ENCODE data around the gene SRR. TPM values are rescaled to one million over a fixed set of nuclear protein-coding genes. Genes with fewer than 3 reads are reported as not detected.

SRR gene
- total RNA-seq, 1 donor from 2014 or later: 14.9 TPM

GRCh38 chr17:2336852-2337543 lies 33.2 kb downstream of the SRR start, which contains the start of gene SGSM2:
SGSM2 (plus strand) TSS chr17:2337501; CDS start chr17:2337689, 188 bp downstream.
- intact Hi-C loops (cut with micrococcal nuclease): loop anchor here (1.0 to 10.0 kb wide), 12 partner anchors 16 to 972 kb away; partner anchors contain the start of genes METTL16, MNT, PAFAH1B1 and PRPF8
- Mint-ChIP-seq H3K4me1 (ENCODE audit: low read depth) (peaks cover 5% of the 10 kb centered on the region), H3K4me3 (peak within 1 kb of the TSS; percentile 87), H3K27ac (peak within 1 kb of the TSS; percentile 94), H3K27me3 (ENCODE audit: insufficient read depth) (no peaks in the 10 kb centered on the region), H3K36me3 (ENCODE audit: low read depth) (peaks cover 7% of the 10 kb centered on the region), H3K9me3 (no peaks in the 10 kb centered on the region)
- DNase-seq (ENCODE audit: low spot score): peak; percentile 57

- Mint-ChIP-seq H3K9me3 (no peaks in the 10 kb centered on the region), H3K27ac (peak overlapping the region; percentile 68), H3K4me1 (ENCODE audit: low read depth) (peaks cover 5% of the 10 kb centered on the region), H3K36me3 (ENCODE audit: low read depth) (peaks cover 7% of the 10 kb centered on the region), H3K4me3 (peak overlapping the region; percentile 87), H3K27me3 (ENCODE audit: insufficient read depth) (no peaks in the 10 kb centered on the region)
- DNase-seq (ENCODE audit: low spot score): peak; percentile 51
- intact Hi-C loops (cut with micrococcal nuclease): loop anchor here (2.0 to 10.0 kb wide), 6 partner anchors 55 to 973 kb away; partner anchors contain the start of genes METTL16 and PAFAH1B1
Measured at GRCh38 chr17:2337544-2338314, 34.0 kb downstream of the SRR start.

DNA sequence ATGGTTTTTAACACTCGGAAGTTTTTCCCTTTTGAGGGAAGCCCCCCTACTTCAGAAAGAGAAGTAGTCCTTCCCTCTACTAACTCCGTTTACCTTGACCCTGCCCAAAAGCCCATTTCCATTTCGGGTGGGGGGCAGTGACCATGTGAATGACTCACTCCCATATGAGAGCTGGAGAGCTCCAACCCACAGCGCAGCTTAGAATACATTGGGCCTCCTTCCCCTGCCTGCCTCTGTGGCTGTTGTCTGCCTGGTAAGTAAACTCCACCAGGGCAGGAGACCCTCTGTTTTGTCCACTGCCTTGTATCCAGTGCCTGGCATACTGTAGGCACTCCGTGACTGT lies 34.5 kb downstream of the SRR start:
- no peaks in the 10 kb centered on the region for H3K9me3 Mint-ChIP-seq
- intact Hi-C loops (cut with micrococcal nuclease): loop anchor here (5.0 to 10.0 kb wide), 3 partner anchors 79 to 973 kb away; partner anchors contain the start of gene PAFAH1B1
- H3K27ac Mint-ChIP-seq: peak overlapping the region; percentile 68
- H3K4me3 Mint-ChIP-seq: peak overlapping the region; percentile 87
- no peak for DNase-seq (ENCODE audit: low spot score)
- H3K36me3 Mint-ChIP-seq (ENCODE audit: low read depth): peaks cover 7% of the 10 kb centered on the region
- H3K4me1 Mint-ChIP-seq (ENCODE audit: low read depth): peaks cover 5% of the 10 kb centered on the region
- no peaks in the 10 kb centered on the region for H3K27me3 Mint-ChIP-seq (ENCODE audit: insufficient read depth)

DNA sequence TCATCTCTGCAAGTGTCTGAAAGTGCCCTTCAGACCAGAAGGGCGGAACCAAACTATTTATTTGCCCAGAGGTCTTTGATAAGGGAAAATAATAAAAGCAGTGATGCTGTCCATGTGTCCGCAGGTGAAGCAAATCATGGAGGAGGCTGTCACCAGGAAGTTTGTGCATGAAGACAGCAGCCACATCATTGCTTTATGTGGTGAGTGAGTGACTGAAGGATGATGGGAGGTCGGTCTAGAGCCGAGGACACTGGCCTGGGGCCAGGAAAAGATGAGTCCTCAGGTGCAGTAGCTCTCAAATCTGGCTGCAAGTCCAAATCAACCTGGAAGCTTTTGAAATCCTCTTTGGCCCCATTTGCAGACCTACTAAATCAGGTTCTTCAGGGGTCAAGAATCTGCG lies 39.7 kb downstream of the SRR start:
- Mint-ChIP-seq H3K4me1 (ENCODE audit: low read depth) (peaks cover 2% of the 10 kb centered on the region), H3K27ac (no peak overlapping the region), H3K9me3 (no peaks in the 10 kb centered on the region), H3K36me3 (ENCODE audit: low read depth) (peaks cover 9% of the 10 kb centered on the region), H3K27me3 (ENCODE audit: insufficient read depth) (no peaks in the 10 kb centered on the region), H3K4me3 (no peak overlapping the region)
- intact Hi-C loops (cut with micrococcal nuclease): no loop called here
- DNase-seq (ENCODE audit: low spot score): no peak

DNA sequence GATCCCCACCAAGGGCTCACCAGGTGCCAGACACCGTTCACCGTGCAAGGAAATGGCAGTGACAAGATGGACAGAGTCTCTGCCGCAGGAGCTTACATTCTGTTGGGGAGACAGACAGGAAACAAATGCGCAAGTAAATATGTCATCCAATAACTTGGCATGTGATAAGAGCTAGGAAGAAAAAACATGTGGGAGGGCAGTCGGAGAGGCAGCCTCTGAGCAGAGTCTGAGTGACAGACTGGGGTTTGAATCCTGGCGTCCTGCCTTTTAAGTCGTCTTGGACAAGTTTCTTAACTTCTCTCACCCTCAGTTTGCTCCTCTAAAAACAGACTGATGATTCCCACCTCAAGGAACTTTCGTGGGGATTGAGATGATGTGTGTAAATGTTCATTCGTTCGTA lies 40.8 kb downstream of the SRR start:
- no peak for DNase-seq (ENCODE audit: low spot score)
- no peak overlapping the region for H3K27ac Mint-ChIP-seq

GRCh38 chr17:2346475-2346874 lies 42.7 kb downstream of the SRR start:
- intact Hi-C loops (cut with micrococcal nuclease): no loop called here
- Mint-ChIP-seq H3K4me3 (no peak overlapping the region), H3K27me3 (ENCODE audit: insufficient read depth) (peaks cover 2% of the 10 kb centered on the region), H3K36me3 (ENCODE audit: low read depth) (peaks cover 7% of the 10 kb centered on the region), H3K9me3 (no peaks in the 10 kb centered on the region), H3K27ac (no peak overlapping the region), H3K4me1 (ENCODE audit: low read depth) (no peaks in the 10 kb centered on the region)
- DNase-seq (ENCODE audit: low spot score): no peak

More for the DNA sequence above, 40.8 kb downstream of the SRR start:
- Mint-ChIP-seq H3K4me3 (no peak overlapping the region), H3K4me1 (ENCODE audit: low read depth) (no peaks in the 10 kb centered on the region), H3K9me3 (no peaks in the 10 kb centered on the region), H3K36me3 (ENCODE audit: low read depth) (peaks cover 9% of the 10 kb centered on the region), H3K27me3 (ENCODE audit: insufficient read depth) (no peaks in the 10 kb centered on the region)
- intact Hi-C loops (cut with micrococcal nuclease): no loop called here

- Mint-ChIP-seq H3K4me3 (no peak overlapping the region), H3K4me1 (ENCODE audit: low read depth) (peaks cover 3% of the 10 kb centered on the region), H3K27me3 (ENCODE audit: insufficient read depth) (peaks cover 2% of the 10 kb centered on the region), H3K9me3 (no peaks in the 10 kb centered on the region), H3K36me3 (ENCODE audit: low read depth) (peaks cover 5% of the 10 kb centered on the region), H3K27ac (no peak overlapping the region)
- DNase-seq (ENCODE audit: low spot score): no peak
- intact Hi-C loops (cut with micrococcal nuclease): no loop called here
Measured at GRCh38 chr17:2347805-2348685, 44.3 kb downstream of the SRR start.

DNA sequence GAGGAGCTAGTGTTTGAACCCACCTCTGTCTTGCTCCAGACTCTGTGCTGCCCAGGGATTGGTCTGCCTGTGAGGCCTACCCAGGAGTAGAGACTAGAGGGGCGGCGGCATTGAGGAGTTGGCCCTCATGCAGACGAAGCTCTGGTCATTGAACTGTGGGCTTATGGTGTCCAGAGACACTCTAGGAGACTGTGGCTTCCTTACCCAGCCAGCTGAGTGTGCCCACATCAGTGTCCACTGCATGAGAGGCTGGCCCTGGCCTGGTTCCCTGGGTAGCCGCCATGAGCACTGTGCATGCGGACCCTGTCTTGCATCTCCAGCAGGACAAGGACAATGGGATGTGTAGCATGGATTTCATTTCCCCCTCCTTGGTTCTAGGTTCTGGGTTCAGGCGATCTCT lies 47.5 kb downstream of the SRR start:
- Mint-ChIP-seq H3K4me1 (ENCODE audit: low read depth) (peaks cover 19% of the 10 kb centered on the region), H3K36me3 (ENCODE audit: low read depth) (no peaks in the 10 kb centered on the region), H3K27me3 (ENCODE audit: insufficient read depth) (peaks cover 2% of the 10 kb centered on the region), H3K9me3 (no peaks in the 10 kb centered on the region), H3K4me3 (no peak overlapping the region), H3K27ac (no peak overlapping the region)
- intact Hi-C loops (cut with micrococcal nuclease): loop anchor here (5.0 to 10.0 kb wide), 2 partner anchors 299 to 446 kb away; no protein-coding TSS in a partner anchor
- no peak for DNase-seq (ENCODE audit: low spot score)

GRCh38 chr17:2354311-2354710 lies 50.6 kb downstream of the SRR start:
- H3K4me1 Mint-ChIP-seq (ENCODE audit: low read depth): peaks cover 19% of the 10 kb centered on the region
- intact Hi-C loops (cut with micrococcal nuclease): loop anchor here (5.0 to 10.0 kb wide), 2 partner anchors 302 to 450 kb away; no protein-coding TSS in a partner anchor
- H3K36me3 Mint-ChIP-seq (ENCODE audit: low read depth): peaks cover 1% of the 10 kb centered on the region
- H3K9me3 Mint-ChIP-seq: no peaks in the 10 kb centered on the region
- no peak for DNase-seq (ENCODE audit: low spot score)
- no peak overlapping the region for H3K27ac Mint-ChIP-seq
- peaks cover 2% of the 10 kb centered on the region for H3K27me3 Mint-ChIP-seq (ENCODE audit: insufficient read depth)
- H3K4me3 Mint-ChIP-seq: no peak overlapping the region

DNA sequence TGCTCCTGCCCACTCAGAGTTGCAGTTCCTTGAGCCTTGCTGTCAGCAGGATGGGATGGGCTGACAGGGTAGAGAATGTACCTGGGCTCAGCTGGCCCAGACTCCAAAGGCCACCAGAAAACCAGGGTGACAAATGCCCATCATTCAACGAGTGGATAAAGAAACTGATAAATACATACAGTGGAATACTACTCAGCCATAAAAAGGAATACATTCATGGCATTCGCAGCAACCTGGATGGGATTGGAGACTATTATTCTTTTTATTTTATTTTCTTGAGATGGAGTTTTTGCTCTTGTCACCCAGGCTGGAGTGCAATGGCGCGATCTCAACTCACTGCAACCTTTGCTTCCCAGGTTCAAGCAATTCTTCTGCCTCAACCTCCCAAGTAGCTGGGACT lies 53.5 kb downstream of the SRR start:
- Mint-ChIP-seq H3K4me3 (no peak overlapping the region), H3K27me3 (ENCODE audit: insufficient read depth) (no peaks in the 10 kb centered on the region), H3K27ac (no peak overlapping the region), H3K36me3 (ENCODE audit: low read depth) (peaks cover 1% of the 10 kb centered on the region), H3K4me1 (ENCODE audit: low read depth) (peaks cover 19% of the 10 kb centered on the region), H3K9me3 (no peaks in the 10 kb centered on the region)
- intact Hi-C loops (cut with micrococcal nuclease): loop anchor here (10.0 kb wide), 1 partner anchor 452 kb away; no protein-coding TSS in a partner anchor
- no peak for DNase-seq (ENCODE audit: low spot score)

GRCh38 chr17:2357931-2358434 lies 54.2 kb downstream of the SRR start:
- H3K9me3 Mint-ChIP-seq: no peaks in the 10 kb centered on the region
- no peak for DNase-seq (ENCODE audit: low spot score)
- H3K27ac Mint-ChIP-seq: no peak overlapping the region
- H3K4me1 Mint-ChIP-seq (ENCODE audit: low read depth): peaks cover 17% of the 10 kb centered on the region
- H3K4me3 Mint-ChIP-seq: no peak overlapping the region
- peaks cover 1% of the 10 kb centered on the region for H3K36me3 Mint-ChIP-seq (ENCODE audit: low read depth)
- intact Hi-C loops (cut with micrococcal nuclease): loop anchor here (10.0 kb wide), 1 partner anchor 453 kb away; no protein-coding TSS in a partner anchor
- H3K27me3 Mint-ChIP-seq (ENCODE audit: insufficient read depth): no peaks in the 10 kb centered on the region
